ENCODE measurements around the gene AGAP6.

GRCh38 chr10:50027195-50027594, 39.0 kb downstream of the AGAP6 start:
- no peak for TF ChIP-seq EZH2 (IDR thresholded peaks at IDR 0.05; ENCODE audit: borderline replicate concordance, low read depth, low read length, severe bottlenecking)
- no peak for TF ChIP-seq CTCF (IDR thresholded peaks at IDR 0.05; ENCODE audit: extremely low read depth in 1 of 2, insufficient read depth in 1 of 2, low read depth in 1 of 2, low read length in 2 of 2)
